Nephron (organoid): ENCODE data around the gene TEC.
"Not testable (repeated sequence)": the region's sequence is repeated elsewhere in the genome, so short reads cannot be mapped to it uniquely, and the experiment has no call there.

Experiments
- H3K27ac Mint-ChIP-seq, 3 experiments: 2 replicates each; pipeline ENCODE4 v1.8.0; 2020; ENCODE audit warnings: mixed read lengths in 3 of 3, mild to moderate bottlenecking in 2 of 3, moderate library complexity in 1 of 3
- H3K27me3 Mint-ChIP-seq: 2 replicates; pipeline ENCODE4 v1.8.0; 2021; ENCODE audit warnings: low read depth, mild to moderate bottlenecking, moderate library complexity, mixed read lengths
- H3K36me3 Mint-ChIP-seq: 2 replicates; pipeline ENCODE4 v1.8.0; 2020; ENCODE audit warnings: low read depth, mixed read lengths
- H3K4me1 Mint-ChIP-seq: 2 replicates; pipeline ENCODE4 v1.8.0; 2020; ENCODE audit warnings: mixed read lengths
- H3K4me3 Mint-ChIP-seq, 3 experiments: 2 replicates each; pipeline ENCODE4 v1.8.0; 2020; ENCODE audit warnings: mild to moderate bottlenecking in 3 of 3, mixed read lengths in 3 of 3, moderate library complexity in 2 of 3
- H3K9me3 Mint-ChIP-seq: 2 replicates; pipeline ENCODE4 v1.8.0; 2020; ENCODE audit warnings: mixed read lengths
- CTCF ChIP-seq, 3 experiments: fragments of 200-600 bp; sonication (generic); IDR thresholded peaks; one replicate each; pipeline ENCODE4 v1.5.0; 2021; ENCODE audit warnings: antibody characterized with exemption in 3 of 3; ENCODE audit not compliant: unreplicated experiment in 3 of 3

The TEC gene

GRCh38 chr4:48167538-48168263, 101.9 kb downstream of the TEC start:
- Mint-ChIP-seq H3K27ac (no peak overlapping the region), H3K9me3 (no peaks in the 10 kb centered on the region), H3K4me3 (no peak overlapping the region), H3K4me1 (no peaks in the 10 kb centered on the region), H3K36me3 (no peaks in the 10 kb centered on the region), H3K27me3 (peaks cover 4% of the 10 kb centered on the region)
- no peak for TF ChIP-seq CTCF (IDR thresholded peaks at IDR 0.05; ENCODE audit: unreplicated experiment in 3 of 3)

GRCh38 chr4:48164561-48164960, 105.1 kb downstream of the TEC start:
- H3K4me3 Mint-ChIP-seq, H3K27ac Mint-ChIP-seq, H3K27me3 Mint-ChIP-seq, H3K36me3 Mint-ChIP-seq, H3K9me3 Mint-ChIP-seq, H3K4me1 Mint-ChIP-seq: not testable (repeated sequence)

DNA sequence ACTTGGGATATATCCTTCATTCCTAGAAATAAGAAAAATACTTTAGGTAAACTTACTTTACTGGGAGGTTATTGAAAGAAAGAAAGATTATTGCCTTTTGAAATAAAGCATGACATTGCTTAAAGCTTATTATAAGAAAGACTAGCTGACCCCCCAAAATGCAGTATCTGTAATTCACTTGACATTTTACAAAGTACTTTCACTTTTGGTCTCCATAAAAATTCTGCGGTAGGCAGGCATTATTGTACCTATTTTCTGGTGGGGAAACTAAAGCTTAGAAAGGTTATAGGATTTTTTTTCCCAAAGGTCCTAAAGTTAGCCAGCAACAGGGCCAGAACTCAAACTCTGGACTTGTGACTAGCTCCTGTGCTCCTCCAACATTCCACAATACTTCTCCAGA, 105.9 kb downstream of the TEC start:
- no peak for TF ChIP-seq CTCF (IDR thresholded peaks at IDR 0.05; ENCODE audit: unreplicated experiment in 3 of 3)
- Mint-ChIP-seq H3K36me3 (peaks cover 3% of the 10 kb centered on the region), H3K4me3 (no peak overlapping the region), H3K9me3 (peaks cover under 1% of the 10 kb centered on the region), H3K4me1 (no peaks in the 10 kb centered on the region), H3K27me3 (peaks cover 4% of the 10 kb centered on the region), H3K27ac (no peak overlapping the region)

- no peak overlapping the region for H3K27ac Mint-ChIP-seq
- no peak overlapping the region for H3K4me3 Mint-ChIP-seq
- H3K36me3 Mint-ChIP-seq = peaks cover 3% of the 10 kb centered on the region
- peaks cover 2% of the 10 kb centered on the region for H3K9me3 Mint-ChIP-seq
- peaks cover 4% of the 10 kb centered on the region for H3K27me3 Mint-ChIP-seq
- TF ChIP-seq CTCF (IDR thresholded peaks at IDR 0.05; ENCODE audit: unreplicated experiment in 3 of 3) = no peak
- H3K4me1 Mint-ChIP-seq = no peaks in the 10 kb centered on the region
These were observed 107.5 kb downstream of the TEC start for GRCh38 chr4:48162162-48162561.

DNA sequence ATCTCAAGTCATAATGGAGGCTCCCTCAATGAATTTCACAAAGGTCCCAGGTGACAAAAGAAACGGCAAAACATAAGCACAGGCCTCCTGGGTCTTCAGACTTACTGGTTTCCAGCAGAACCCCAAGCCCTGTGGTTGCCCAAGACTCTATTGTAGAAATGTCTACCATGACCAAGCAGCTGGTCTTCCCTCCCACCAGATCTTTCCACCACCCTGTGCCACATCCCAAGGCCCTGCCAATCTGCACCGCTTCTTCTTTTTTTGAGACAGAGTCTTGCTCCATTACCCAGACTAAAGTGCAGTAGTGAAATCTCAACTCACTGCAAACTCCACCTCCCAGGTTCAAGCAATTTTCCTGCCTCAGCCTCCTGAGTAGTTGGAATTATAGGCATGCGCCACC, 112.4 kb downstream of the TEC start:
- H3K27ac Mint-ChIP-seq = no peak overlapping the region
- no peaks in the 10 kb centered on the region for H3K27me3 Mint-ChIP-seq

GRCh38 chr4:48156423-48156822, 113.2 kb downstream of the TEC start:
- Mint-ChIP-seq H3K4me3 (no peak overlapping the region), H3K36me3 (peaks cover 35% of the 10 kb centered on the region), H3K27ac (no peak overlapping the region), H3K27me3 (no peaks in the 10 kb centered on the region), H3K4me1 (no peaks in the 10 kb centered on the region), H3K9me3 (peaks cover 27% of the 10 kb centered on the region)
- TF ChIP-seq CTCF (IDR thresholded peaks at IDR 0.05; ENCODE audit: unreplicated experiment in 3 of 3) = no peak

More for the DNA sequence above, 112.4 kb downstream of the TEC start:
- TF ChIP-seq CTCF (IDR thresholded peaks at IDR 0.05; ENCODE audit: unreplicated experiment in 3 of 3) = no peak
- no peak overlapping the region for H3K4me3 Mint-ChIP-seq
- peaks cover 35% of the 10 kb centered on the region for H3K36me3 Mint-ChIP-seq
- H3K9me3 Mint-ChIP-seq = peaks cover 27% of the 10 kb centered on the region
- no peaks in the 10 kb centered on the region for H3K4me1 Mint-ChIP-seq
